GM23248 (cell line): Measurements from ENCODE around the gene JMJD4. TPM values are rescaled to one million over a fixed set of nuclear protein-coding genes. Genes with fewer than 3 reads are reported as not detected.

Experiments
- DNase-seq: peaks from one replicate; pipeline ENCODE4 v3.0.0-alpha.2; 2015
- H2AFZ ChIP-seq: fragments of 200-600 bp; sonication (generic); 2 replicates; pipeline ENCODE4 v1.6.1; 2016; ENCODE audit warnings: antibody characterized with exemption
- H3F3A ChIP-seq: fragments of 200-600 bp; sonication (generic); 2 replicates; pipeline ENCODE4 v1.6.1; 2016; ENCODE audit warnings: mild to moderate bottlenecking, antibody characterized with exemption, mixed run types; ENCODE audit not compliant: insufficient read depth
- H3K27ac ChIP-seq: fragments of 200-600 bp; sonication (generic); 2 replicates; pipeline ENCODE4 v1.5.1; 2016; ENCODE audit warnings: mild to moderate bottlenecking
- H3K27me3 ChIP-seq: fragments of 200-600 bp; sonication (generic); replicated peaks from 2 replicates; pipeline ENCODE4 v1.6.1; 2016; ENCODE audit warnings: mild to moderate bottlenecking; ENCODE audit not compliant: insufficient read depth
- H3K36me3 ChIP-seq: fragments of 200-600 bp; sonication (generic); 2 replicates; pipeline ENCODE4 v1.6.1; 2016; ENCODE audit warnings: low read depth, mild to moderate bottlenecking
- H3K4me1 ChIP-seq: fragments of 200-600 bp; sonication (generic); 2 replicates; pipeline ENCODE4 v1.6.1; 2016; ENCODE audit warnings: mild to moderate bottlenecking; ENCODE audit not compliant: insufficient read depth
- H3K4me2 ChIP-seq: fragments of 200-600 bp; sonication (generic); one replicate; pipeline ENCODE4 v1.6.1; 2016; ENCODE audit warnings: mild to moderate bottlenecking; ENCODE audit not compliant: unreplicated experiment
- H3K4me3 ChIP-seq: fragments of 200-600 bp; sonication (generic); 2 replicates; pipeline ENCODE4 v1.5.1; 2016; ENCODE audit warnings: mild to moderate bottlenecking
- H3K79me2 ChIP-seq: fragments of 200-600 bp; sonication (generic); 2 replicates; pipeline ENCODE4 v1.6.1; 2016; ENCODE audit warnings: mild to moderate bottlenecking; ENCODE audit not compliant: insufficient read depth
- H3K9ac ChIP-seq: fragments of 200-600 bp; sonication (generic); 2 replicates; pipeline ENCODE4 v1.6.1; 2016; ENCODE audit warnings: mild to moderate bottlenecking
- H3K9me2 ChIP-seq: fragments of 200-600 bp; sonication (generic); 2 replicates; pipeline ENCODE4 v1.6.1; 2016; ENCODE audit warnings: mixed run types, mild to moderate bottlenecking, moderate library complexity; ENCODE audit not compliant: insufficient read depth
- H3K9me3 ChIP-seq: fragments of 200-600 bp; sonication (generic); one replicate; pipeline ENCODE4 v1.6.1; 2017; ENCODE audit warnings: low read depth
- H4K20me1 ChIP-seq: fragments of 200-600 bp; sonication (generic); 2 replicates; pipeline ENCODE4 v1.6.0; 2016; ENCODE audit not compliant: insufficient read depth
- EZH2 ChIP-seq: fragments of 200-600 bp; sonication (generic); IDR thresholded peaks from 2 replicates; pipeline ENCODE4 v1.6.1; 2018; ENCODE audit warnings: antibody characterized with exemption, mild to moderate bottlenecking; ENCODE audit not compliant: insufficient read depth, poor library complexity, severe bottlenecking
- EZH2phosphoT487 ChIP-seq: fragments of 200-600 bp; sonication (generic); IDR thresholded peaks from 2 replicates; pipeline ENCODE4 v1.6.1; 2018; ENCODE audit warnings: antibody characterized with exemption, moderate library complexity, mild to moderate bottlenecking, low read depth; ENCODE audit not compliant: insufficient read depth
- WGBS, 2 experiments: methylation state at CpG; one replicate each; pipeline ENCODE4 v1.1.6; 2015 to 2017; ENCODE audit warnings: low lambda C conversion rate in 2 of 2, low coverage in 1 of 2; ENCODE audit errors: missing lambda C conversion rate in 2 of 2; 5-methylcytosine and 5-hydroxymethylcytosine counted together
- in situ Hi-C: fragments of 300-500 bp; cut with MboI; formaldehyde crosslinking; loops from 2 replicates; pipeline ENCODE4 v1.15.0; 2020
- polyA plus RNA-seq: library from polyadenylated mRNA; unstranded; fragments of >200 nt; fragmentation: Nextera tagmentation; extraction: Ambion mirVana; gene quantifications from 2 replicates; pipeline ENCODE4 v1.2.1, GENCODE V29; 2016
- total RNA-seq: library from RNA; depleted of rRNA; stranded (reverse); fragments of >200 nt; shearing (Covaris generic); gene quantifications from 2 replicates; pipeline ENCODE4 v1.2.3, GENCODE V29; 2014

Gene JMJD4
- total and polyA plus RNA-seq, 2 experiments from 2014 or later = 16.1 to 26.9 TPM

- Histone ChIP-seq H3K27ac (no peak overlapping the region), H3F3A (no peaks in the 10 kb centered on the region), H3K9me2 (no peaks in the 10 kb centered on the region), H3K36me3 (peaks cover 3% of the 10 kb centered on the region; the same call in 1 of the 2 replicates), H3K79me2 (peaks cover 77% of the 10 kb centered on the region), H3K9ac (peak overlapping the region; percentile 85), H4K20me1 (no peaks in the 10 kb centered on the region), H3K4me1 (peaks cover 7% of the 10 kb centered on the region; the same call in 1 of the 2 replicates), H3K4me2 (peak overlapping the region; percentile 85), H3K9me3 (no peaks in the 10 kb centered on the region), H2AFZ (peak overlapping the region; percentile 86), H3K4me3 (peak overlapping the region; percentile 88), H3K27me3 (no peaks in the 10 kb centered on the region)
- TF ChIP-seq EZH2 (no peak), EZH2phosphoT487 (no peak)
- in situ Hi-C loops = no loop called here
- no peak for DNase-seq
- WGBS, 2 experiments = 1 to 4% methylated on average over 11 to 31 of the region's 31 CpGs
Observed at GRCh38 chr1:227735539-227736285, 610 bp upstream of the JMJD4 start.

- in situ Hi-C loops = no loop called here
- Histone ChIP-seq H3K4me3 (peak overlapping the region; percentile 88), H3K79me2 (peaks cover 65% of the 10 kb centered on the region), H3K9me3 (no peaks in the 10 kb centered on the region), H3K9ac (peak overlapping the region; percentile 85), H4K20me1 (no peaks in the 10 kb centered on the region), H2AFZ (peak overlapping the region; percentile 86), H3K27ac (no peak overlapping the region), H3F3A (no peaks in the 10 kb centered on the region), H3K27me3 (no peaks in the 10 kb centered on the region), H3K4me2 (peak overlapping the region; percentile 78), H3K36me3 (peaks cover 3% of the 10 kb centered on the region; the same call in 1 of the 2 replicates), H3K9me2 (no peaks in the 10 kb centered on the region), H3K4me1 (peaks cover 7% of the 10 kb centered on the region; the same call in 1 of the 2 replicates)
- DNase-seq = peak; percentile 26
- TF ChIP-seq EZH2 (no peak), EZH2phosphoT487 (no peak)
- WGBS, 2 experiments = 2 to 3% methylated on average over 10 of the region's 10 CpGs
Observed at GRCh38 chr1:227734546-227734855, 601 bp downstream of the JMJD4 start.

- Histone ChIP-seq H3K27ac (no peak overlapping the region), H2AFZ (peak overlapping the region; percentile 86; the same call in 1 of the 2 replicates), H3F3A (no peaks in the 10 kb centered on the region), H3K4me1 (peaks cover 7% of the 10 kb centered on the region; the same call in 1 of the 2 replicates), H3K4me2 (peak overlapping the region; percentile 78), H3K36me3 (peaks cover 3% of the 10 kb centered on the region; the same call in 1 of the 2 replicates), H4K20me1 (no peaks in the 10 kb centered on the region), H3K9me2 (no peaks in the 10 kb centered on the region), H3K79me2 (peaks cover 59% of the 10 kb centered on the region), H3K9ac (peak overlapping the region; percentile 85), H3K9me3 (no peaks in the 10 kb centered on the region), H3K4me3 (peak overlapping the region; percentile 88), H3K27me3 (no peaks in the 10 kb centered on the region)
- no peak for TF ChIP-seq EZH2phosphoT487
- DNase-seq = no peak
- 70 to 73% methylated on average over 23 to 24 of the region's 24 CpGs for WGBS, 2 experiments
- in situ Hi-C loops = no loop called here
Observed at GRCh38 chr1:227733751-227734545, 1.2 kb downstream of the JMJD4 start.

GRCh38 chr1:227733309-227733705, 1.8 kb downstream of the JMJD4 start:
- no peak overlapping the region for H3K9ac ChIP-seq

More at GRCh38 chr1:227733309-227733705, 1.8 kb downstream of the JMJD4 start:
- Histone ChIP-seq H3K27me3 (no peaks in the 10 kb centered on the region), H3K79me2 (peaks cover 53% of the 10 kb centered on the region), H2AFZ (no peak overlapping the region), H3K9me3 (no peaks in the 10 kb centered on the region), H3K4me1 (peaks cover 7% of the 10 kb centered on the region; the same call in 1 of the 2 replicates), H3K4me3 (no peak overlapping the region), H3K27ac (no peak overlapping the region), H3K9me2 (no peaks in the 10 kb centered on the region), H4K20me1 (no peaks in the 10 kb centered on the region), H3K36me3 (peaks cover 3% of the 10 kb centered on the region; the same call in 1 of the 2 replicates), H3F3A (no peaks in the 10 kb centered on the region), H3K4me2 (no peak overlapping the region)
- TF ChIP-seq EZH2 (no peak), EZH2phosphoT487 (no peak)
- WGBS, 2 experiments = 89 to 91% methylated on average over 14 to 15 of the region's 15 CpGs
- no peak for DNase-seq
- in situ Hi-C loops = no loop called here
